Measurements from ENCODE around the gene PLEKHN1.
"Not testable (repeated sequence)": the region's sequence is repeated elsewhere in the genome, so short reads cannot be mapped to it uniquely, and the experiment has no call there.

The PLEKHN1 gene

DNA sequence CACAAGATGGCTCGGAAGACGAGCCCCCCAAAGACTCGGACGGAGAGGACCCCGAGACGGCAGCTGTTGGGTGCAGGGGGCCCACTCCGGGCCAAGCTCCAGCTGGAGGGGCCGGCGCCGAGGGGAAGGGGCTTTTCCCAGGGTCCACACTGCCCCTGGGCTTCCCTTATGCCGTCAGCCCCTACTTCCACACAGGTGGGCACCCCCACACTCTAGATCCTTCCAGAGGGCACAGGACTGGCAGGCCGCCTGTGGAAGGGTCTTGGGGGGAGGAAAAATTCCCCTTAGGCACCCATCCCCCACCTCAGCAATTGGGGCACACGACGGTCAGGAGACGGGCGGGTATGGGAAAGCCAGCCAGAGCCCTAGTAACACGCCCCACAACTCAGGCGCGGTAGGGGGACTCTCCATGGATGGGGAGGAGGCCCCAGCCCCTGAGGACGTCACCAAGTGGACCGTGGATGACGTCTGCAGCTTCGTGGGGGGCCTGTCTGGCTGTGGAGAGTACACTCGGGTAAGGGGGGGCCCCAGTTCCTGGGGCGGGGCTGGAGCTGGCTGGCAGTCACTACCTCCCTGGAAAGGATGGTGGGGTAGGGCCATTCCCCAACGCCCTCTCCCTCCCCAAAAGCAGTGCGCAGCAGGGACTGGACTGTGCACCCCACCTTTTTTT, 23.3 kb upstream of the PLEKHN1 start:
- no peak for DNase-seq

DNA sequence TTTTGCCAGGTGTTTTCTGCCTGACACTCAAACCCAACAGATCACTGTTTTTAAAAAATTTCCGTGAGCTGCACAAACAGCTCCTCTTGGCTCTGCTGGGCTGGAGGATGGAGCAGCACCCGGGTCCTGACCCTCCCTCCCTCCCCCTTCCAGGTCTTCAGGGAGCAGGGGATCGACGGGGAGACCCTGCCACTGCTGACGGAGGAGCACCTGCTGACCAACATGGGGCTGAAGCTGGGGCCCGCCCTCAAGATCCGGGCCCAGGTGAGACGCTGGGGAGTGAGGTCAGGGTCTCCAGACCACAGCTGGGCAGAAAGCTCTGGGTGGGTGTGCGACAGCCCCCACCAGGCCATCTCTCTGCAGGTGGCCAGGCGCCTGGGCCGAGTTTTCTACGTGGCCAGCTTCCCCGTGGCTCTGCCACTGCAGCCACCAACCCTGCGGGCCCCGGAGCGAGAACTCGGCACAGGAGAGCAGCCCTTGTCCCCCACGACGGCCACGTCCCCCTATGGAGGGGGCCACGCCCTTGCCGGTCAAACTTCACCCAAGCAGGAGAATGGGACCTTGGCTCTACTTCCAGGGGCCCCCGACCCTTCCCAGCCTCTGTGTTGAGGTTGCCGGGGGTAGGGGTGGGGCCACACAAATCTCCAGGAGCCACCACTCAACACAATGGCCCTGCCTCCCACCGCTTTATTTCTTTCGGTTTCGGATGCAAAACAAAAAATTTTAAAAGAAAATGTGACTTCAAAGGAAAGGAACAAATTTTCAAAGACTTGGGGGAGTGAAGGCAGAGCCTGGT, 22.5 kb upstream of the PLEKHN1 start:
- DNase-seq, result no peak

GRCh38 chr1:944341-945325, 21.6 kb upstream of the PLEKHN1 start:
- no peak for DNase-seq

- DNase-seq, result no peak
Observed at GRCh38 chr1:945688-946556, 20.4 kb upstream of the PLEKHN1 start.

- DNase-seq, result not testable (repeated sequence)
Observed at GRCh38 chr1:946811-947210, 19.5 kb upstream of the PLEKHN1 start.

DNA sequence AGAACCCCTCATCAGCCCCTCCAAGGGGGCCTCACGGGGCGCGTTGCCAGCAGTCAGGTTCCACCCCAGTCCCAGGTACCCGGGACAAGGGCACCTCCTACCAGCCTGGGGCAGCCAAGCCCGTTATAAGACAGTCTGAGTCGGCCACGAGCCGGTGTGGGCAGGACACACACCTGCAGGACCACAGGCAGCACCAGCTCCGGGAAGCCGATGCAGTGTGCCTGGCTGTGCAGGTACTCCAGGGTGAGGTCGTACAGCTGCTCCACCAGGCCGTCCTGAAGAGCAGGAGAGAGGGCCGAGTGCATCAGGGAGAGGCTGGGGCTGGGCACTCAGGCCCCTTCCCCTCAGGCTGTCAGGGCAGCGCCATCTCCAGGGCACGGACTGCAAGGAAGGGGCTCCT, 18.3 kb upstream of the PLEKHN1 start:
- no peak for DNase-seq

DNA sequence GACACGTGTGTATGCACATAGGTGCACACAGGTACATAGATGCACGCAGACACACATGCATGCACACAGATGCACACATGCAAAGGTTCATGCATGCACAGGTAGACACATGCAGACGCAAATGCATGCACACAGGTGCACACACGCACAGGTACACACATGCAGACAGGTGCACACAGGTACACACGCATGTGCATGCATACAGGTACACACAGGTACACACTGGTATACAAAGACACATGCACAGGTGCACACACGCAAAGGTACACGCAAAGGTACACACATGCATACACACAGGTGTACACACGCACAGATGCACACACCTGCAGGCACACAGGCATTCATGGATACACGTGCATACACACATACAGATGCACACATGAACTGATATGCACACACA, 16.0 kb upstream of the PLEKHN1 start:
- DNase-seq, result no peak

GRCh38 chr1:950881-951280, 15.4 kb upstream of the PLEKHN1 start:
- DNase-seq, result no peak

- no peak for DNase-seq
Observed at GRCh38 chr1:951364-951763, 14.9 kb upstream of the PLEKHN1 start.

- no peak for DNase-seq
Observed at GRCh38 chr1:952201-952600, 14.1 kb upstream of the PLEKHN1 start.

DNA sequence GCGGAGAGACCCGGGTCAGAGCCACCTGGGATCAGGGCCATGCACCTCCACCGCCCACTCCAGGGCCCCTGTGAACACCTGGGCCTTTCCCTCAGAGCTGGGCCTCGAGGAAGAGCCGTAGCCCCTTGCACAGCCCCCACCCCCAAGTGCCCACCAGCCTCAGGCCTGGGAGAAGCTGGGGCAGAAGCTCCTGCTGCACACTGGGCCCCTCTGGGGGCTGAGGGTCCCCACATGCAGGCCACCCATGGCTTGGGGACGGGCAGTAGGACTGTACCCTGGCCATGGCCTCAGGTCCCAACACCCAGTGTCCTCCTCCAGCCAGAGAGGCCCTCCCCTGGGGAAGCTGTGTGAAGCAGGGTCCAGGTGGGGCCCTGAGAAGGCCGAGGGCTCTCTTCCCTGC, 13.7 kb upstream of the PLEKHN1 start:
- no peak for DNase-seq

- DNase-seq, result no peak
Observed at GRCh38 chr1:953524-954320, 12.6 kb upstream of the PLEKHN1 start.

DNA sequence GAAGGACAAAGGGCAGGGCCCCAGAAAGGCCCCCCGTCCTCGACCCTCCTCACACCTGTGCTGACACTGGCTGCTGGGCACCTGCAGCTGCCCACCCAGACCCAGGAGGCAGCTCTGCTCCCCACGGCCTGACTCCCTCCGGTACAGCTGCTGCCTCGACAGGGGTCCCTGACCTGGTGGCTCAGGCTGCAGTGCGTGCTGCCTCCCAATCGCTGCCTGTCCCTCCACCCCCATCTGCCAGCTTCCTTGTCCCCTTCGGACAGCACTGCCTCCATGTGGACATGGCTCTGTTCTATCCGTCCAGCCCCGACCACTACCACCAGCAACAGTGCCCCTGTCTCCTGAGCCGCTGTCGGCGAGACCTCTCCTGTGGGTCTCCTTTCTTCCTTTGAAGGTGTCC, 11.4 kb upstream of the PLEKHN1 start:
- no peak for DNase-seq

GRCh38 chr1:955474-955873, 10.8 kb upstream of the PLEKHN1 start:
- DNase-seq, result no peak

GRCh38 chr1:956636-957035, 9.6 kb upstream of the PLEKHN1 start:
- DNase-seq, result no peak

DNA sequence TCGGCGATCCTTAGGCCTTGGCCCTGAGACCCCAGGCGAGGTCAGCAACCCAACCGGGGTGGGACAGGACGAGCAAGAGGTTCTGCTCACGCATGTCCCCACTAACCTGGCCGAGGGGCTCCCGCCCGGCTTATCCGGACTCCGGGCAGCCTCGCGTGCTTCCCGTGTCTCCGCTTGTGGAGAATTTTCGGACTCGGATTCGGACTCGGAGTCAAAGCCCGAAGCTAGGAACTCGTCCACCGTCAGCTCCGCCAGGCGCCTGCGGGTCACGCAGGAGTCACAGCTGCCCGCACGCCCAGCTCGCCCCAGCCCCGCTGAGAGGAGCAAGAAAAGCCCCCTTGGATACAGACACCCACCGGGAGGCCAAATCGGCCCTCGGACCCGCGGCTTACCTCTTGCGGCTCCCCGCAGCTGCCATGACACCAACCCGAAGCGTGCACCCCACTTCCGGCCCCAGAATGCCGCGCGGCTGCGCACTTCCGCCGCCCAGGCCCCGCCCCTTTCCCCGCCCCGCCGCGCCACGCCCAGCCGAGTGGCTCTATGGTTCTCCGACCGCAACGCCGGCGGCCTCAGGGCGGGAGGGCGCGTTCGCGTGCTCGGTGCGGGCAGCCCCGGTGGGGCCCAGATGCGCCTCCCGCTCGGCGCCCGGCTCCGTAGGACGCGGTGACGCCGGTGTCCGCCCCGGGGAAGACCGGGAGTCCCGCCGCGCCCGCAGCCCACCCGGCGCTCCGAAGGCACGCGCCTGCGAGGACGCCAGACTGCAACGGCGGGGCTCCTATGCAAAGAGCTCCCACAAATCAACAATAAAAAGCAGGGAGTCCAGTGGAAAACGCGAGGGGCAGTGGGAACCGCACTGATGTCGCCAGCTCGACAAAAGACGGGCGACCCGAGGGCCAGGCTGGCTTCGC, 7.2 kb upstream of the PLEKHN1 start, which contains the start of gene NOC2L:
Gene NOC2L (minus strand): TSS at position 434 of the 908 bp plus-strand sequence. CDS start 16 bp downstream, at position 418.
- peak; percentile 41 for DNase-seq

- DNase-seq, result no peak
Observed at GRCh38 chr1:959731-960362, 6.4 kb upstream of the PLEKHN1 start.

DNA sequence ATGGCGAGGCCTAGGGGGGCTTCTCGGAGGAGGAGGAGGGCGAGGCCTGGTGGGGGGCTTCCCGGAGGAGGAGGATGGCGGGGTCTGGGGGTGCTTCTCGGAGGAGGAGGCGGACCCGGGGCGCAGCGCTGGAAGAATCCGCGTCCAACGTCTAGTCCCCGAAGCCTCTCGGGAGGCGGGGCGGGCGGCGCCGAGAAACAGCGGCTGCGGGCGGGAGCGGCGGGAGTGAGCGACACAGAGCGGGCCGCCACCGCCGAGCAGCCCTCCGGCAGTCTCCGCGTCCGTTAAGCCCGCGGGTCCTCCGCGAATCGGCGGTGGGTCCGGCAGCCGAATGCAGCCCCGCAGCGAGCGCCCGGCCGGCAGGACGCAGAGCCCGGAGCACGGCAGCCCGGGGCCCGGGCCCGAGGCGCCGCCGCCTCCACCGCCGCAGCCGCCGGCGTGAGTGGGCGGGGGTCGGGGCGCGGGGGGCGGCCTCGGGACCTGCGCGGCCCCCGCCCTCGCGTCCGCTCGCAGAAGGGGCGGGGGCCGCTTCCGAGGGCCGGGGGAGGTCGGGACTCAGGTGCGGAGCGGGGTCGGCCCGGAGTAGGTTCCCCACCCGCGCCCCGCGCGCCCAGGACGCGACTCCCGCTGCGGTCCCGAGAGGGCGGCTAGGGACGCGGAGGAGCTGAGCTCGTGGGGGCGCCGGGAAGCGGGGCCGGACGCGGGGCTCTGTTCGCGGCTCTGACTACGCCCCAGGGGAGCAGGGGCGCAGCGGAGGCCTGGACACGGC, 5.7 kb upstream of the PLEKHN1 start, which contains the start of gene KLHL17:
Gene KLHL17 (plus strand): TSS at position 222 of the 769 bp plus-strand sequence. CDS start 110 bp downstream, at position 332.
- DNase-seq, result no peak
